HepG2 (cell line): ENCODE data around the gene ZNF513. TPM values are rescaled to one million over a fixed set of nuclear protein-coding genes. Genes with fewer than 3 reads are reported as not detected.

ENCODE experiments used
- ARID3A ChIP-seq: IDR thresholded peaks from 2 replicates; pipeline ENCODE4 v1.6.1; 2012; ENCODE audit warnings: low read depth, low read length, improper control_type of control experiment
- CEBPB ChIP-seq: IDR thresholded peaks from 2 replicates; pipeline ENCODE4 v1.6.1; 2011; ENCODE audit warnings: low read depth, low read length, improper control_type of control experiment, borderline replicate concordance
- E2F2 ChIP-seq: sonication (generic); formaldehyde crosslinking; IDR thresholded peaks from 2 replicates; pipeline ENCODE4 v1.4.0; 2020; ENCODE audit warnings: missing genetic modification reagents, borderline replicate concordance
- ELF3 ChIP-seq: IDR thresholded peaks from 2 replicates; pipeline ENCODE4 v1.6.1; 2016; ENCODE audit warnings: missing genetic modification reagents, missing compliant biosample characterization
- HMG20A ChIP-seq: IDR thresholded peaks from 2 replicates; pipeline ENCODE4 v1.6.1; 2016; ENCODE audit warnings: borderline replicate concordance
- JARID2 ChIP-seq: sonication (generic); formaldehyde crosslinking; IDR thresholded peaks from 2 replicates; pipeline ENCODE4 v1.8.1; 2023; ENCODE audit warnings: missing genetic modification reagents, inconsistent platforms; ENCODE audit not compliant: insufficient replicate concordance
- NR3C1 ChIP-seq: sonication (generic); formaldehyde crosslinking; IDR thresholded peaks from 2 replicates; pipeline ENCODE4 v1.4.0; 2020; ENCODE audit warnings: missing genetic modification reagents
- PAWR ChIP-seq: sonication (generic); formaldehyde crosslinking; IDR thresholded peaks from 2 replicates; pipeline ENCODE4 v1.4.0; 2020; ENCODE audit warnings: missing genetic modification reagents, mild to moderate bottlenecking, borderline replicate concordance
- PHB2 ChIP-seq: fragments of 450-650 bp; IDR thresholded peaks from 2 replicates; pipeline ENCODE4 v1.6.1; 2018; ENCODE audit not compliant: partially characterized antibody
- POLR2AphosphoS2 ChIP-seq: IDR thresholded peaks from 2 replicates; pipeline ENCODE4 v1.6.1; 2011; ENCODE audit warnings: low read depth, low read length, improper control_type of control experiment
- SIN3B ChIP-seq: fragments of 150-350 bp; IDR thresholded peaks from 2 replicates; pipeline ENCODE4 v1.6.1; 2014; ENCODE audit warnings: low read length
- TIGD3 ChIP-seq: sonication (generic); formaldehyde crosslinking; IDR thresholded peaks from 2 replicates; pipeline ENCODE4 v1.5.1; 2020; ENCODE audit warnings: mild to moderate bottlenecking, missing genetic modification reagents, borderline replicate concordance
- ZFP1 ChIP-seq: IDR thresholded peaks from 2 replicates; pipeline ENCODE4 v1.6.1; 2016
- ZFP36L1 ChIP-seq: sonication (generic); formaldehyde crosslinking; IDR thresholded peaks from 2 replicates; pipeline ENCODE4 v1.8.0; 2022; ENCODE audit warnings: mild to moderate bottlenecking, missing genetic modification reagents, moderate library complexity
- ZNF142 ChIP-seq: sonication (generic); formaldehyde crosslinking; IDR thresholded peaks from 2 replicates; pipeline ENCODE4 v1.4.0; 2020; ENCODE audit warnings: missing genetic modification reagents
- ZNF235 ChIP-seq: sonication (generic); formaldehyde crosslinking; IDR thresholded peaks from 2 replicates; pipeline ENCODE4 v1.8.1; 2023; ENCODE audit warnings: mild to moderate bottlenecking, missing genetic modification reagents, borderline replicate concordance
- ZXDC ChIP-seq: sonication (generic); formaldehyde crosslinking; IDR thresholded peaks from 2 replicates; pipeline ENCODE4 v1.5.0; 2020; ENCODE audit warnings: mild to moderate bottlenecking, missing genetic modification reagents
- polyA plus RNA-seq, 8 experiments: library from polyadenylated mRNA; depleted of rRNA in 3 of 8; stranded (reverse) in 7 of 8; unstranded in 1 of 8; fragments of >200 nt; fragmentation: Illumina TruSeq in 4 of 8; extraction: Trizol in 4 of 8; gene quantifications; 2 replicates each; pipeline versions ENCODE4 v1.2.1 to v1.2.3, GENCODE V29; 2011 to 2016; ENCODE audit warnings: low read depth in 4 of 8, missing spikeins in 1 of 8, mixed read lengths in 1 of 8; ENCODE audit not compliant: insufficient read depth in 1 of 8
- total RNA-seq, 5 experiments: library from RNA; depleted of rRNA; stranded (reverse); fragments of >200 nt; fragmentation: Illumina TruSeq; extraction: Trizol; gene quantifications; 2 replicates each; pipeline ENCODE4 v1.2.3, GENCODE V29; 2016; ENCODE audit warnings: low read depth in 1 of 5

Gene ZNF513
- total and polyA plus RNA-seq, 2 of the 13 experiments (the other 11 are each of a cell fraction or from before 2014, with no cell fraction given), result 4.9 to 6.3 TPM

GRCh38 chr2:27428978-27429541 lies 48.5 kb upstream of the ZNF513 start (continued):
- TF ChIP-seq NR3C1 (CRISPR knock-in tag), result no peak
- no peak for TF ChIP-seq CEBPB
- peak; percentile 95; the same call in 1 of the 2 replicates for TF ChIP-seq PAWR (CRISPR knock-in tag)
- TF ChIP-seq PHB2, result no peak
- no peak; the same call in 1 of the 2 replicates for TF ChIP-seq ZFP36L1 (CRISPR knock-in tag)
- TF ChIP-seq ZNF235 (CRISPR knock-in tag), result 0 out of 2 replicates have a peak, but pooled peaks have one; percentile 55
- no peak; the same call in 1 of the 2 replicates for TF ChIP-seq ZNF142
- TF ChIP-seq HMG20A (CRISPR knock-in tag), result no peak; the same call in 1 of the 2 replicates
- TF ChIP-seq SIN3B, result no peak
- TF ChIP-seq POLR2AphosphoS2, result no peak
- no peak for TF ChIP-seq JARID2 (CRISPR knock-in tag)
- TF ChIP-seq TIGD3, result no peak
- TF ChIP-seq ARID3A, result no peak
- TF ChIP-seq ZFP1 (CRISPR knock-in tag), result no peak
- TF ChIP-seq ZXDC, result no peak
- 0 out of 2 replicates have a peak, but pooled peaks have one; percentile 86 for TF ChIP-seq E2F2 (CRISPR knock-in tag)
- 0 out of 2 replicates have a peak, but pooled peaks have one; percentile 12 for TF ChIP-seq ELF3 (CRISPR knock-in tag)
